Endothelial cell of umbilical vein (primary cell): ENCODE results near the gene DNAJC18. TPM values are rescaled to one million over a fixed set of nuclear protein-coding genes. Genes with fewer than 3 reads are reported as not detected.

Experiments
- BruUV-seq: library from RNA; stranded (reverse); fragments of 400-500 nt; replicated peaks from 2 replicates; lab custom pipeline; 2021; lab: Mats Ljungman, UMichigan
- CTCF ChIA-PET: fragments of 300-600, 350-600 bp; sonication (Branson Sonifier 250); formaldehyde crosslinking; loops from one replicate; lab custom pipeline; 2021; ENCODE audit warnings: antibody characterized with exemption, inconsistent platforms; lab: Charles Lee
- POLR2A ChIA-PET: fragments of 300-600, 350-600 bp; sonication (Branson Sonifier 250); formaldehyde crosslinking; loops from one replicate; lab custom pipeline; 2021; ENCODE audit warnings: antibody characterized with exemption, inconsistent platforms; lab: Charles Lee
- DNase-seq: peaks from one replicate; pipeline ENCODE4 v3.0.0-alpha.2; 2011; ENCODE audit warnings: low read depth, low spot score
- FAIRE-seq: peaks from 2 replicates; lab custom pipeline; 2011; peaks lifted over from hg19 to GRCh38; lab: Jason Lieb, UNC
- H2AFZ ChIP-seq: 2 replicates; pipeline ENCODE4 v1.6.0; 2012; ENCODE audit warnings: low read depth, low read length, control low read depth, inconsistent platforms
- H3K27ac ChIP-seq: 2 replicates; pipeline ENCODE4 v1.5.1; 2011; ENCODE audit warnings: low read depth, mild to moderate bottlenecking, control low read depth, low read length, moderate library complexity; ENCODE audit not compliant: insufficient read depth
- H3K27me3 ChIP-seq, 2 experiments: 2 replicates each; pipeline versions ENCODE4 v1.6.0 to v1.6.1; 2011; ENCODE audit warnings: low read length in 2 of 2, mixed read lengths in 1 of 2; ENCODE audit not compliant: control insufficient read depth in 2 of 2, insufficient read depth in 2 of 2
- H3K36me3 ChIP-seq, 2 experiments: 2 replicates in 1 of 2; 3 replicates in 1 of 2; pipeline ENCODE4 v1.5.1; 2011; ENCODE audit warnings: low read length in 2 of 2, mild to moderate bottlenecking in 1 of 2, moderate library complexity in 1 of 2; ENCODE audit not compliant: control insufficient read depth in 2 of 2, insufficient read depth in 2 of 2; ENCODE audit errors: extremely low read depth in 1 of 2
- H3K4me1 ChIP-seq: 3 replicates; pipeline ENCODE4 v1.5.1; 2011; ENCODE audit warnings: mild to moderate bottlenecking, low read length; ENCODE audit not compliant: control insufficient read depth, insufficient read depth; ENCODE audit errors: extremely low read depth
- H3K4me2 ChIP-seq: 2 replicates; pipeline ENCODE4 v1.6.1; 2011; ENCODE audit warnings: low read length, control low read depth, mixed read lengths; ENCODE audit not compliant: insufficient read depth
- H3K4me3 ChIP-seq, 3 experiments: fragments of 200-600 bp in 1 of 3; sonication (generic), shearing (Covaris generic) in 1 of 3; replicated peaks in 1 of 3; 2 replicates each; pipeline ENCODE4 v1.5.1; 2011 to 2016; ENCODE audit warnings: control low read depth in 3 of 3, low read length in 3 of 3, mild to moderate bottlenecking in 2 of 3, inconsistent platforms in 1 of 3, low read depth in 1 of 3, moderate library complexity in 1 of 3; ENCODE audit not compliant: insufficient read depth in 1 of 3
- H3K79me2 ChIP-seq: 2 replicates; pipeline ENCODE4 v1.6.0; 2012; ENCODE audit warnings: low read length, inconsistent platforms; ENCODE audit not compliant: control insufficient read depth, insufficient read depth
- H3K9ac ChIP-seq: replicated peaks from 2 replicates; pipeline ENCODE3; 2011; ENCODE audit warnings: low read length, control low read depth; ENCODE audit not compliant: insufficient read depth; ENCODE audit errors: extremely low read depth
- H3K9me1 ChIP-seq: replicated peaks from 3 replicates; pipeline ENCODE4 v1.6.0; 2011; ENCODE audit warnings: mild to moderate bottlenecking, low read length; ENCODE audit not compliant: control insufficient read depth, insufficient read depth; ENCODE audit errors: extremely low read depth
- H3K9me3 ChIP-seq: replicated peaks from 2 replicates; pipeline ENCODE4 v1.5.1; 2012; ENCODE audit warnings: low read length, inconsistent platforms; ENCODE audit not compliant: control insufficient read depth, insufficient read depth
- H4K20me1 ChIP-seq: replicated peaks from 2 replicates; pipeline ENCODE3; 2011; ENCODE audit warnings: mild to moderate bottlenecking, low read length; ENCODE audit not compliant: control insufficient read depth, insufficient read depth; ENCODE audit errors: extremely low read depth
- CTCF ChIP-seq, 2 donors: IDR thresholded peaks; 1 replicate in 1 of 2; 2 replicates in 1 of 2; pipeline ENCODE4 v1.5.1; 2011; ENCODE audit warnings: low read length in 2 of 2, mild to moderate bottlenecking in 2 of 2, moderate library complexity in 2 of 2, control low read depth in 1 of 2, inconsistent platforms in 1 of 2, low read depth in 1 of 2; ENCODE audit not compliant: insufficient read depth in 1 of 2; ENCODE audit errors: extremely low read depth in 1 of 2
- EZH2 ChIP-seq: IDR thresholded peaks from 2 replicates; pipeline ENCODE4 v1.6.1; 2012; ENCODE audit warnings: borderline replicate concordance, low read depth, mild to moderate bottlenecking, moderate library complexity, low read length, inconsistent platforms; ENCODE audit not compliant: severe bottlenecking
- FOS ChIP-seq: IDR thresholded peaks from 2 replicates; pipeline ENCODE4 v1.6.1; 2011; ENCODE audit warnings: mild to moderate bottlenecking, low read length, moderate library complexity, borderline replicate concordance; ENCODE audit not compliant: insufficient read depth
- GATA2 ChIP-seq: IDR thresholded peaks from 2 replicates; pipeline ENCODE4 v1.7.0; 2011; ENCODE audit warnings: low read depth, mild to moderate bottlenecking, moderate library complexity, mixed read lengths, low read length; ENCODE audit not compliant: insufficient read length, insufficient read depth
- JUN ChIP-seq: IDR thresholded peaks from 2 replicates; pipeline ENCODE4 v1.6.1; 2011; ENCODE audit warnings: borderline replicate concordance, low read depth; ENCODE audit not compliant: insufficient read length, insufficient read depth
- MYC ChIP-seq: IDR thresholded peaks from one replicate; pipeline ENCODE4 v1.6.1; 2011; ENCODE audit warnings: mild to moderate bottlenecking, low read depth, low read length
- POLR2A ChIP-seq: IDR thresholded peaks from 2 replicates; pipeline ENCODE4 v1.6.1; 2012; ENCODE audit warnings: low read depth, mild to moderate bottlenecking, control low read depth, low read length
- POLR2AphosphoS5 ChIP-seq: IDR thresholded peaks from 2 replicates; pipeline ENCODE4 v1.6.1; 2012; ENCODE audit warnings: low read depth, mild to moderate bottlenecking, control low read depth, low read length, moderate library complexity; ENCODE audit not compliant: insufficient read depth
- dilution Hi-C: fragments of 300-500 bp; cut with MboI; formaldehyde crosslinking; loops from one replicate; pipeline ENCODE4 v1.15.0; 2019; ENCODE audit warnings: low sequenced_read_pairs; ENCODE audit not compliant: extremely low pct_ligation_motif_present
- intact Hi-C: fragments of 100-400 bp; cut with micrococcal nuclease; formaldehyde crosslinking; loops from one replicate; pipeline ENCODE4 v1.10.0; 2022
- polyA plus RNA-seq, 4 experiments: library from polyadenylated mRNA; depleted of rRNA in 3 of 4; stranded (reverse) in 3 of 4; unstranded in 1 of 4; fragments of >200 nt; gene quantifications; 2 replicates each; pipeline versions ENCODE4 v1.2.1 to v1.2.3, GENCODE V29; 2011 to 2012; ENCODE audit warnings: missing spikeins in 1 of 4
- total RNA-seq: library from RNA; stranded (reverse); gene quantifications from 2 replicates; pipeline ENCODE4 v1.2.3, GENCODE V29; 2021
- TF ChIP-seq, protein P1 (sequence below): IDR thresholded peaks from 2 replicates; pipeline ENCODE4 v1.6.1; 2011; ENCODE audit not compliant: insufficient read depth, insufficient read length

Gene DNAJC18
- total and polyA plus RNA-seq, 2 donors (not counting 3 experiments of a cell fraction or from before 2014, with no cell fraction given): 23.2 to 52.6 TPM

DNA sequence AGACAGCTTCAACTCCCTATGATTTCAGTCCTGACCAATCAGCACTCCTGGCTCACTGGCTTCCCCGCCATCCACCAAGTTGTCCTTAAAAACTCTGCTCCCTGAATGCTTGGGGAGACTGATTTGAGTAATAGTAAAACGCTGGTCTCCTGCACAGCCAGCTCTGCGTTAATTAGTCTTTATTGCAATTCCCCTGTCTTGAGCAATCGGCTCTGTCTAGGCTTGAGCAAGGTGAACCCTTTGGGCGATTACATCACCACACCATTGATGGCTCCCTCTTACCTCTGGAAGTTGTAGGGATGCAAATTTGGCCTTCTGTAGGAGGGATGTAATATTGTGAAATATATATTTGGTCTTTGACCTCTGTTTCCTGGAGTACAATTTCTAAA, 53.3 kb downstream of the DNAJC18 start:
- TF ChIP-seq MYC (no peak), FOS (no peak), POLR2A (no peak), JUN (no peak), EZH2 (no peak), GATA2 (no peak), CTCF (IDR thresholded peaks at IDR 0.05; ENCODE audit: extremely low read depth in 1 of 2, insufficient read depth in 1 of 2, low read depth in 1 of 2, low read length in 2 of 2) (no peak), POLR2AphosphoS5 (no peak)
- TF ChIP-seq, protein P1, sequence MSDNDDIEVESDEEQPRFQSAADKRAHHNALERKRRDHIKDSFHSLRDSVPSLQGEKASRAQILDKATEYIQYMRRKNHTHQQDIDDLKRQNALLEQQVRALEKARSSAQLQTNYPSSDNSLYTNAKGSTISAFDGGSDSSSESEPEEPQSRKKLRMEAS: no peak
- BruUV-seq: no TSS peak
- Histone ChIP-seq H3K36me3 (no peaks in the 10 kb centered on the region), H3K27ac (no peak overlapping the region), H3K9me3 (no peaks in the 10 kb centered on the region), H3K27me3 (no peaks in the 10 kb centered on the region), H4K20me1 (no peaks in the 10 kb centered on the region), H3K79me2 (no peaks in the 10 kb centered on the region), H2AFZ (no peak overlapping the region), H3K4me1 (peaks cover 6% of the 10 kb centered on the region), H3K4me3 (no peak overlapping the region), H3K9me1 (no peaks in the 10 kb centered on the region), H3K9ac (no peak overlapping the region), H3K4me2 (no peak overlapping the region)
- ChIA-PET POLR2A (no interaction called here), CTCF (no interaction called here)
- DNase-seq: no peak
- no peak for FAIRE-seq
- intact Hi-C loops (no loop called here), dilution Hi-C loops (no loop called here)
